Cardiac fibroblast (primary cell): ENCODE measurements around the gene ZEB1.
A peak's percentile ranks its signal among the peaks of the same experiment; 100 is the strongest.
"Not testable (repeated sequence)": the region's sequence is repeated elsewhere in the genome, so short reads cannot be mapped to it uniquely, and the experiment has no call there.

Experiments
- DNase-seq, 2 donors: peaks; one replicate each; pipeline versions ENCODE4 v3.0.0 to v3.0.0-alpha.2; 2010; ENCODE audit warnings: low read depth in 2 of 2
- H3K4me3 ChIP-seq, 2 donors: replicated peaks in 1 of 2; 1 replicate in 1 of 2; 2 replicates in 1 of 2; pipeline ENCODE4 v1.5.1; 2011; ENCODE audit warnings: low read depth in 2 of 2, low read length in 2 of 2, mild to moderate bottlenecking in 2 of 2, moderate library complexity in 1 of 2
- TF ChIP-seq, protein P1 (sequence below): IDR thresholded peaks from one replicate; pipeline ENCODE4 v1.5.1; 2011; ENCODE audit warnings: low read depth, mild to moderate bottlenecking, low read length, inconsistent platforms

ZEB1 gene

DNA sequence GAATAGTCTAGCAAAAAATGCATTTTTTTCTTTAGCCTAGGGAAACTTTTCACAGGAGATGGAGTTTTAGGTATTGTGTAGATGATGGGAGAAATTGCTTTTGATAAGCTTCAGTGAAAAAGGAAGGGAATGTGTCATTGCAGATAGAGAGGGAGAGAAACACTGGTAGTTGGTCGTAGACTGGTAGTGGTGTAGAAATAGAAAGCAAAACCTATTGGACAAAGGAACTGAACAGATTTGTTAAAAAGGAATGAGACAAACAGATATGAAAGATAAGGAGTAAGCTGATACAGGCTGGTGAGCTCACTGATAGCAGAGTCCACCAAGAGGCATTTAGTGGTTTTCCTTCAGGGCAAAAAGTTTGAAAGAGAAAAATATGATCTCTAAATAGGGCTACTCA lies 94.3 kb downstream of the ZEB1 start:
- peak in 1 of 2 donors; percentile 13 for DNase-seq
- TF ChIP-seq, protein P1, sequence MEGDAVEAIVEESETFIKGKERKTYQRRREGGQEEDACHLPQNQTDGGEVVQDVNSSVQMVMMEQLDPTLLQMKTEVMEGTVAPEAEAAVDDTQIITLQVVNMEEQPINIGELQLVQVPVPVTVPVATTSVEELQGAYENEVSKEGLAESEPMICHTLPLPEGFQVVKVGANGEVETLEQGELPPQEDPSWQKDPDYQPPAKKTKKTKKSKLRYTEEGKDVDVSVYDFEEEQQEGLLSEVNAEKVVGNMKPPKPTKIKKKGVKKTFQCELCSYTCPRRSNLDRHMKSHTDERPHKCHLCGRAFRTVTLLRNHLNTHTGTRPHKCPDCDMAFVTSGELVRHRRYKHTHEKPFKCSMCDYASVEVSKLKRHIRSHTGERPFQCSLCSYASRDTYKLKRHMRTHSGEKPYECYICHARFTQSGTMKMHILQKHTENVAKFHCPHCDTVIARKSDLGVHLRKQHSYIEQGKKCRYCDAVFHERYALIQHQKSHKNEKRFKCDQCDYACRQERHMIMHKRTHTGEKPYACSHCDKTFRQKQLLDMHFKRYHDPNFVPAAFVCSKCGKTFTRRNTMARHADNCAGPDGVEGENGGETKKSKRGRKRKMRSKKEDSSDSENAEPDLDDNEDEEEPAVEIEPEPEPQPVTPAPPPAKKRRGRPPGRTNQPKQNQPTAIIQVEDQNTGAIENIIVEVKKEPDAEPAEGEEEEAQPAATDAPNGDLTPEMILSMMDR: no peak
- no peak overlapping the region for H3K4me3 ChIP-seq

DNA sequence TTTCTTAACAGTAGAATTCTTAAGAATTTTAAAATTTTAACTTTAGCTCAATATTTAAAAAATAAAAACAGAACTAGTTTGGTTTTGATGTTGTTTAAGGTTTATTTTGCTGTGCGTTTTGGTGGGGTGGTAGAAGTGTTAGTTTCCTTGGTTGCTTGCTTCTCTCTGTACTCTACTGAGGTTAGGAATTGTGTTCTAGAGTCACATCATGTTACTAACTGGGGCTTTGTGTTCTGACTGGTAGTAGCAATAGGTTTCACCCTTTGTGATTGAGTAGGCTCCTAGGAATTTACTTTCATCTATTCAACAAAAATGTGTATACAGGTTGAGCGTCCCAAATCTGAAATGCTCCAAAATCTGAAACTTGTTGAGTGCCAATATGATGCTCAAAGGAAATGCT lies 99.5 kb downstream of the ZEB1 start:
- TF ChIP-seq, protein P1: no peak
- no peak for DNase-seq
- no peak overlapping the region for H3K4me3 ChIP-seq

DNA sequence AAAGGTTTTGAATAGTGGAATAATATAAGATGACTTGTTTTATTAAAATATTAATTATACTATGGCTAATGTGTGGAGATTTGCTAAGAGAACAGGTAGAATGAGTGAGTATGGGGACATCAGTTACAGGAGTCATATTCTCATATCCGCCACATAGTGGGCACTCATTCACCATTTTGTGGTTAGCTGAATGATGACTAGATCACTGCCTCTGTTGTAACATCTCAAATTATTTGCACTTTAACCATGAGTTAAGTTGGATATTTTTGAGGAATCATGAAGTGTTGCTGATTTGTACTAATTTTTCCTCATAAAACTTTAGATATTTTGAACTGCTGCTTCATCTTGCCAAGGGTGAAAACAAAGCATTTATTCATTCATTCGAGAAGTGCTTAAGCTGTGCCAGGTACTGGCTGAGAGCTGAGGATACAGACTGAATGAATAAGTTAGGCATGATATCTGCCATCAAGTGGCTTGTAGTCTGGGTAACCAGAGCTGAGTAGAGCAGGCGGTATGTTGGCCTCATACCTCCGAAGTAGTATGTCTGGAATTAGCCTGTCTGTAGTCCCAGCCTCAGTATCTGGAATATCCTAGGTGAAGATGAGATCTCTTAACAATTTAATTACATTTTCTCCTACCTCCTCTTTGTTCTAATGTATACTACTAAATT lies 100.5 kb downstream of the ZEB1 start:
- no peak overlapping the region for H3K4me3 ChIP-seq
- TF ChIP-seq, protein P1: no peak
- peak; percentile 61 to 64 for DNase-seq

DNA sequence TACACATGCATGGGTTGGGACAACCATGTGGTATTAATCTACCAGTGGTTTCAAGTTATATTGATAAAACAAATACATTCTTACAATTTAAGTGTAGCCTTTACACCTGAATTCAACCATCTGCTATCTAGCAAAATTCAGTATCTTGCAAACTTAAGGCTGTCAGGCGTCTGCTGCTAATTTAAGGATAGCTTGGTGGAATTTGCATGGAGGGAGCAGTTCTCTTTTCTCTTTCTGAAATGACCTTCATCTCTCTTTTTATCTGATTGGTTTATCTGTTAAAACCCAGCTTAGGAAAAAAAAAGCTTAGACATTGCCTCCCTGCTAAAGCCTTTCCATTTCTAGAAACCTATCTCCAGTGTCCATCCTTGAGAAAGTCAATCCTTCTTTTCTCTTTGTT lies 102.3 kb downstream of the ZEB1 start:
- TF ChIP-seq, protein P1: no peak
- DNase-seq: no peak
- no peak overlapping the region for H3K4me3 ChIP-seq

DNA sequence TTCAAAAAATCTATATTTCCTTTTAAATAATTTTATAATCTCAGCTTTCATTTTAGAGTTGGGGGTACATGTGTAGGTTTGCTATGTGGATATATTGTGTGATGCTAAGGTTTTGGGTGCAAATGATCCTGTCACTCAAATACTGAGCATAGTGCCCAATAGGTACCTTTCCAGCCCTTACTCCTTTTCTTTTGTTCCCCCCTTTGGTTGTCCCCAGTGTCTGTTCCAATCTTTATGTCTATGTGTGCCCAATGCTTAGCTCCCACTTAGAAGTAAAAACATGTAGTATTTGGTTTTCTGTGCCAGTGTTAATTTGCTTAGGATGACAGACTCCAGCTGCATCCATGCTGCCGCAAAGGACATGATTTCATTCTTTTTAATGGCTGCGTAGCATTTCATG lies 103.6 kb downstream of the ZEB1 start:
- no peak overlapping the region for H3K4me3 ChIP-seq
- TF ChIP-seq, protein P1: no peak
- DNase-seq: no peak

DNA sequence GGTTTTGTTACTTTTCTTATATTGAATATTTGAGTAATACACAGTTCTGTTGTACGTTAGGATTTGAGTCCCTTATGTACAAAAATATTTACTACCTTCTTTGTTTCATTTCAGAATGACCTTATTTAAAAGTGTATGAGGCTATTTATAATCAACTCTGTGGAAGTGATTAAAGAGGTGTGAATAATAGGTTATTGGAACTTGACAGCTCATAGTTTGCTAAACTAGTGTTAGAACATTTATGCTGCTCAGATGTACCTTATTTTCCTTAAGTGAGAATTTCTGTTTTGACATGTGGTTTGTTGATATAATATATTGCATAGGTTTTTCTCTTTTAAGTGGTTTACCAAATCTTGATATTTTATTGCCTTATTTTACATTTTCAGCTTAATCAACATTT lies 105.5 kb downstream of the ZEB1 start:
- TF ChIP-seq, protein P1: no peak
- no peak for DNase-seq

DNA sequence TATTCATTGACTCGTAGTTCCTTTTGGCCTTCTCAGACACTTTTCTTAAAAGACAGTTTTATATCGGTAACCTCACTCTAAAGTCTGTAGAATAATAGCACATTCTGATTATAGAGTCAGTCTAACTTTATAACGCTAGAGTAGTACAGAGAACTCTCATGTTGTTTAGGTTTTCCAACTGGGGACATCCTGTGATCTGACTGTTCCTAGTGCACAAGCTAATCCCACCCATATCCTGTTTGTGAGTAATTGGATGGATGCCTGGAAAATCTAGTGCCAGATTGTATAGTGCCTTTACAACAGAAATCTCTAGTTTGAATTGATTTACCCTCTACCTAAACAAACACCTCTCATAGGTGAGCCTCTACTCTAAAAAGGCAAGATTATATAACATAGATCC lies 107.4 kb downstream of the ZEB1 start:
- TF ChIP-seq, protein P1: no peak
- peak; percentile 90 to 91 for DNase-seq
- H3K4me3 ChIP-seq: peak overlapping the region in 1 of 2 donors; percentile 5

More for the DNA sequence above, 105.5 kb downstream of the ZEB1 start:
- H3K4me3 ChIP-seq: no peak overlapping the region

DNA sequence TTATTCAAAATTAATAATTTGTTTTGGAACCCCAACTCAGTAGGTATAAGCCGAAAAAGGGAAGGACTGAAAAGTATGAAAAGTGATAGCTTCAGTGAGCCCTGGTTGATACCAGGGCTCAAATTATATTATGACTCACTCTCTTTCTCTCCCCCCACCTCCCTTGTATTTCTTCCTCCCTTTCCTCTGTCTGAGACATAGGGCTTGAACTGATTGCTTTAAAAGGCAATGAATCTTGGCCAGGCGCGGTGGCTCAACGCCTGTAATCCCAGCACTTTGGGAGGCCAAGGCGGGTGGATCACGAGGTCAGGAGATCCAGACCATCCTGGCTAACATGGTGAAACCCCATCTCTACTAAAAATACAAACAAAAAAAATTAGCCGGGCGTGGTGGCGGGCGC lies 108.3 kb downstream of the ZEB1 start:
- H3K4me3 ChIP-seq: not testable (repeated sequence)
- DNase-seq: peak; percentile 26 to 67

DNA sequence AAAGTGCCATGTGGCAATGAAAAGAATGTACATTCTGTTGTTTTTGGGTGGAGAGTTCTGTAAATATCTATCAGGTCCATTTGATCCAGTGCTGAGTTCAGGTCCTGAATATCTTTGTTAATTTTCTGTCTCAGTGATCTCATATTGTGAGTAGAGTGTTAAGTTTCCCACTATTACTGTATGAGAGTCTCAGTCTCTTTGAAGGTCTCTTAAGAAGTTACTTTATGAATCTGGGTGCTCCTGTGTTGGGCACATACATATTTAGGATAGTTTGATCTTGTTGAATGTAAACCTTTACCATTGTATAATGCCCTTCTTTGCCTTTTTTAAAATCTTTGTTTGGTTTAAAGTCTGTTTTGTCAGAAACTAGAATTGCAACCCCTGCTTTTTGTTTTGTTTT lies 109.5 kb downstream of the ZEB1 start:
- not testable (repeated sequence) for H3K4me3 ChIP-seq

More for the DNA sequence above, 109.5 kb downstream of the ZEB1 start:
- not testable (repeated sequence) for DNase-seq
